PC-9 (cell line): ENCODE data around the gene CBL. TPM values are rescaled to one million over a fixed set of nuclear protein-coding genes. Genes with fewer than 3 reads are reported as not detected.

Source experiments
- BruUV-seq: library from RNA; stranded (reverse); fragments of 400-500 nt; replicated peaks from 2 replicates; lab custom pipeline; 2021; lab: Mats Ljungman, UMichigan
- CTCF ChIA-PET: fragments of 300-600 bp; sonication (Branson Sonifier 250); formaldehyde crosslinking; loops from one replicate; lab custom pipeline; 2022; ENCODE audit warnings: antibody characterized with exemption; lab: Charles Lee
- POLR2A ChIA-PET: fragments of 300-600 bp; sonication (Branson Sonifier 250); formaldehyde crosslinking; loops from one replicate; lab custom pipeline; 2022; ENCODE audit warnings: antibody characterized with exemption; ENCODE audit not compliant: unreplicated experiment; lab: Charles Lee
- DNase-seq, 2 experiments: peaks; one replicate each; pipeline versions ENCODE4 v3.0.0 to v3.0.0-alpha.2; 2015 to 2022; ENCODE audit warnings: mixed read lengths in 1 of 2
- H2AFZ ChIP-seq: fragments of 200-600 bp; sonication (generic); 2 replicates; pipeline ENCODE4 v1.8.1; 2017; ENCODE audit warnings: antibody characterized with exemption
- H3F3A ChIP-seq: fragments of 200-600 bp; sonication (generic); 2 replicates; pipeline ENCODE4 v1.8.1; 2017; ENCODE audit warnings: antibody characterized with exemption, mild to moderate bottlenecking, low read depth; ENCODE audit not compliant: insufficient read depth
- H3K27ac ChIP-seq: fragments of 200-600 bp; sonication (generic); 2 replicates; pipeline ENCODE4 v1.6.1; 2016; ENCODE audit warnings: mixed run types
- H3K27me3 ChIP-seq: fragments of 200-600 bp; sonication (generic); 2 replicates; pipeline ENCODE4 v1.6.1; 2016; ENCODE audit warnings: low read depth, mixed run types; ENCODE audit not compliant: insufficient read depth
- H3K36me3 ChIP-seq: fragments of 200-600 bp; sonication (generic); 2 replicates; pipeline ENCODE4 v1.6.1; 2016; ENCODE audit warnings: low read depth, mixed run types
- H3K4me1 ChIP-seq: fragments of 200-600 bp; sonication (generic); replicated peaks from 2 replicates; pipeline ENCODE4 v1.6.1; 2016; ENCODE audit warnings: mixed run types; ENCODE audit not compliant: insufficient read depth
- H3K4me2 ChIP-seq: fragments of 200-600 bp; sonication (generic); 2 replicates; pipeline ENCODE4 v1.6.1; 2017; ENCODE audit warnings: mixed run types
- H3K4me3 ChIP-seq: fragments of 200-600 bp; sonication (generic); 2 replicates; pipeline ENCODE4 v1.6.1; 2016; ENCODE audit warnings: mixed run types
- H3K79me2 ChIP-seq: fragments of 200-600 bp; sonication (generic); 2 replicates; pipeline ENCODE4 v1.6.1; 2017; ENCODE audit warnings: low read depth, mixed run types
- H3K9me2 ChIP-seq: fragments of 200-600 bp; sonication (generic); 2 replicates; pipeline ENCODE4 v1.8.1; 2017; ENCODE audit warnings: mild to moderate bottlenecking; ENCODE audit not compliant: insufficient read depth
- H3K9me3 ChIP-seq: fragments of 200-600 bp; sonication (generic); 2 replicates; pipeline ENCODE4 v1.8.1; 2016; ENCODE audit warnings: low read depth; ENCODE audit not compliant: insufficient read depth
- H4K20me1 ChIP-seq: fragments of 200-600 bp; sonication (generic); 2 replicates; pipeline ENCODE4 v1.8.1; 2017; ENCODE audit not compliant: insufficient read depth
- CTCF ChIP-seq: fragments of 200-600 bp; sonication (generic); conservative IDR thresholded peaks from 2 replicates; pipeline ENCODE4 v1.6.1; 2017; ENCODE audit warnings: mixed run types, antibody characterized with exemption, mild to moderate bottlenecking, moderate library complexity
- EZH2 ChIP-seq: fragments of 200-600 bp; sonication (generic); IDR thresholded peaks from 2 replicates; pipeline ENCODE4 v1.8.0; 2017; ENCODE audit warnings: antibody characterized with exemption, low read depth
- intact Hi-C: fragments of 100-400 bp; cut with micrococcal nuclease; formaldehyde crosslinking; loops from one replicate; pipeline ENCODE4 v1.10.0; 2022; ENCODE audit not compliant: unreplicated experiment
- total RNA-seq: library from RNA; stranded (reverse); gene quantifications from 2 replicates; pipeline ENCODE4 v1.2.3, GENCODE V29; 2021

The CBL gene
- total RNA-seq, 1 experiment from 2014 or later = 32.9 TPM

GRCh38 chr11:119341222-119342022, 135.3 kb downstream of the CBL start:
- CTCF ChIA-PET = interaction anchor here (1.4 kb wide), 1 partner anchor 33 kb away, joined by 9 read pairs; no protein-coding TSS in a partner anchor
- Histone ChIP-seq H2AFZ (no peak overlapping the region), H3K4me2 (no peak overlapping the region), H3K4me3 (no peak overlapping the region), H3K9me2 (no peaks in the 10 kb centered on the region), H3F3A (peaks cover 24% of the 10 kb centered on the region; the same call in 1 of the 2 replicates), H3K9me3 (no peaks in the 10 kb centered on the region), H3K27ac (no peak overlapping the region), H4K20me1 (no peaks in the 10 kb centered on the region), H3K27me3 (peaks cover 26% of the 10 kb centered on the region), H3K79me2 (0 out of 2 replicates have a peak, but pooled peaks cover 3% of the 10 kb centered on the region), H3K36me3 (no peaks in the 10 kb centered on the region), H3K4me1 (peaks cover 8% of the 10 kb centered on the region; the same call in 1 of the 2 replicates)
- BruUV-seq = no TSS peak
- POLR2A ChIA-PET = interaction anchor here (0.7 kb wide), 1 partner anchor 293 kb away, joined by 3 read pairs; no protein-coding TSS in a partner anchor
- no peak for DNase-seq
- intact Hi-C loops = no loop called here
- no peak for TF ChIP-seq EZH2
- TF ChIP-seq CTCF = no peak

GRCh38 chr11:119342023-119342300, 135.8 kb downstream of the CBL start:
- Histone ChIP-seq H3K79me2 (0 out of 2 replicates have a peak, but pooled peaks cover 2% of the 10 kb centered on the region), H3K4me3 (no peak overlapping the region), H2AFZ (no peak overlapping the region), H3K27me3 (peaks cover 30% of the 10 kb centered on the region), H3K36me3 (no peaks in the 10 kb centered on the region), H3K4me1 (peaks cover 8% of the 10 kb centered on the region; the same call in 1 of the 2 replicates), H4K20me1 (no peaks in the 10 kb centered on the region), H3K9me2 (no peaks in the 10 kb centered on the region), H3F3A (peaks cover 19% of the 10 kb centered on the region; the same call in 1 of the 2 replicates), H3K4me2 (no peak overlapping the region), H3K9me3 (no peaks in the 10 kb centered on the region), H3K27ac (no peak overlapping the region)
- intact Hi-C loops = no loop called here
- ChIA-PET POLR2A (no interaction called here), CTCF (no interaction called here)
- DNase-seq = no peak
- no TSS peak for BruUV-seq
- TF ChIP-seq EZH2 = no peak
- TF ChIP-seq CTCF = no peak

GRCh38 chr11:119342362-119343130, 136.4 kb downstream of the CBL start:
- Histone ChIP-seq H3F3A (peaks cover 13% of the 10 kb centered on the region; the same call in 1 of the 2 replicates), H3K36me3 (no peaks in the 10 kb centered on the region), H3K9me3 (no peaks in the 10 kb centered on the region), H3K27me3 (peaks cover 36% of the 10 kb centered on the region), H3K4me3 (no peak overlapping the region), H3K79me2 (no peaks in the 10 kb centered on the region), H4K20me1 (no peaks in the 10 kb centered on the region), H3K4me1 (peaks cover 3% of the 10 kb centered on the region; the same call in 1 of the 2 replicates), H3K4me2 (no peak overlapping the region), H3K27ac (no peak overlapping the region), H2AFZ (no peak overlapping the region), H3K9me2 (no peaks in the 10 kb centered on the region)
- BruUV-seq = no TSS peak
- TF ChIP-seq EZH2 (no peak), CTCF (no peak)
- intact Hi-C loops = no loop called here
- ChIA-PET CTCF (no interaction called here), POLR2A (no interaction called here)
- no peak for DNase-seq
